PC-9 (cell line): ENCODE results near the gene TPST2. TPM values are rescaled to one million over a fixed set of nuclear protein-coding genes. Genes with fewer than 3 reads are reported as not detected.

Experiments used
- BruUV-seq: library from RNA; stranded (reverse); fragments of 400-500 nt; replicated peaks from 2 replicates; lab custom pipeline; 2021; lab: Mats Ljungman, UMichigan
- CTCF ChIA-PET: fragments of 300-600 bp; sonication (Branson Sonifier 250); formaldehyde crosslinking; loops from one replicate; lab custom pipeline; 2022; ENCODE audit warnings: antibody characterized with exemption; lab: Charles Lee
- POLR2A ChIA-PET: fragments of 300-600 bp; sonication (Branson Sonifier 250); formaldehyde crosslinking; loops from one replicate; lab custom pipeline; 2022; ENCODE audit warnings: antibody characterized with exemption; ENCODE audit not compliant: unreplicated experiment; lab: Charles Lee
- DNase-seq, 2 experiments: peaks; one replicate each; pipeline versions ENCODE4 v3.0.0 to v3.0.0-alpha.2; 2015 to 2022; ENCODE audit warnings: mixed read lengths in 1 of 2
- H2AFZ ChIP-seq: fragments of 200-600 bp; sonication (generic); 2 replicates; pipeline ENCODE4 v1.8.1; 2017; ENCODE audit warnings: antibody characterized with exemption
- H3F3A ChIP-seq: fragments of 200-600 bp; sonication (generic); 2 replicates; pipeline ENCODE4 v1.8.1; 2017; ENCODE audit warnings: antibody characterized with exemption, mild to moderate bottlenecking, low read depth; ENCODE audit not compliant: insufficient read depth
- H3K27ac ChIP-seq: fragments of 200-600 bp; sonication (generic); 2 replicates; pipeline ENCODE4 v1.6.1; 2016; ENCODE audit warnings: mixed run types
- H3K27me3 ChIP-seq: fragments of 200-600 bp; sonication (generic); 2 replicates; pipeline ENCODE4 v1.6.1; 2016; ENCODE audit warnings: low read depth, mixed run types; ENCODE audit not compliant: insufficient read depth
- H3K36me3 ChIP-seq: fragments of 200-600 bp; sonication (generic); 2 replicates; pipeline ENCODE4 v1.6.1; 2016; ENCODE audit warnings: low read depth, mixed run types
- H3K4me1 ChIP-seq: fragments of 200-600 bp; sonication (generic); replicated peaks from 2 replicates; pipeline ENCODE4 v1.6.1; 2016; ENCODE audit warnings: mixed run types; ENCODE audit not compliant: insufficient read depth
- H3K4me2 ChIP-seq: fragments of 200-600 bp; sonication (generic); 2 replicates; pipeline ENCODE4 v1.6.1; 2017; ENCODE audit warnings: mixed run types
- H3K4me3 ChIP-seq: fragments of 200-600 bp; sonication (generic); 2 replicates; pipeline ENCODE4 v1.6.1; 2016; ENCODE audit warnings: mixed run types
- H3K79me2 ChIP-seq: fragments of 200-600 bp; sonication (generic); 2 replicates; pipeline ENCODE4 v1.6.1; 2017; ENCODE audit warnings: low read depth, mixed run types
- H3K9me2 ChIP-seq: fragments of 200-600 bp; sonication (generic); 2 replicates; pipeline ENCODE4 v1.8.1; 2017; ENCODE audit warnings: mild to moderate bottlenecking; ENCODE audit not compliant: insufficient read depth
- H3K9me3 ChIP-seq: fragments of 200-600 bp; sonication (generic); 2 replicates; pipeline ENCODE4 v1.8.1; 2016; ENCODE audit warnings: low read depth; ENCODE audit not compliant: insufficient read depth
- H4K20me1 ChIP-seq: fragments of 200-600 bp; sonication (generic); 2 replicates; pipeline ENCODE4 v1.8.1; 2017; ENCODE audit not compliant: insufficient read depth
- CTCF ChIP-seq: fragments of 200-600 bp; sonication (generic); conservative IDR thresholded peaks from 2 replicates; pipeline ENCODE4 v1.6.1; 2017; ENCODE audit warnings: mixed run types, antibody characterized with exemption, mild to moderate bottlenecking, moderate library complexity
- EZH2 ChIP-seq: fragments of 200-600 bp; sonication (generic); IDR thresholded peaks from 2 replicates; pipeline ENCODE4 v1.8.0; 2017; ENCODE audit warnings: antibody characterized with exemption, low read depth
- intact Hi-C: fragments of 100-400 bp; cut with micrococcal nuclease; formaldehyde crosslinking; loops from one replicate; pipeline ENCODE4 v1.10.0; 2022; ENCODE audit not compliant: unreplicated experiment
- total RNA-seq: library from RNA; stranded (reverse); gene quantifications from 2 replicates; pipeline ENCODE4 v1.2.3, GENCODE V29; 2021

The TPST2 gene
- total RNA-seq, 1 experiment from 2014 or later, result 13.5 TPM

GRCh38 chr22:26552466-26552865, 37.5 kb downstream of the TPST2 start:
- no peak for DNase-seq
- POLR2A ChIA-PET, result no interaction called here
- no peak overlapping the region for H2AFZ ChIP-seq
- no peaks in the 10 kb centered on the region for H3K4me1 ChIP-seq
- no peaks in the 10 kb centered on the region for H3K9me3 ChIP-seq
- H3K27me3 ChIP-seq, result no peaks in the 10 kb centered on the region
- TF ChIP-seq EZH2 (no peak), CTCF (no peak)
- H3K9me2 ChIP-seq, result no peaks in the 10 kb centered on the region
- no peaks in the 10 kb centered on the region for H3F3A ChIP-seq
- H3K4me2 ChIP-seq, result no peak overlapping the region
- intact Hi-C loops, result no loop called here
- no TSS peak for BruUV-seq
- H3K4me3 ChIP-seq, result no peak overlapping the region
- CTCF ChIA-PET, result no interaction called here
- H4K20me1 ChIP-seq, result no peaks in the 10 kb centered on the region
- H3K79me2 ChIP-seq, result no peaks in the 10 kb centered on the region
- H3K27ac ChIP-seq, result no peak overlapping the region
- no peaks in the 10 kb centered on the region for H3K36me3 ChIP-seq

- no peak overlapping the region for H3K27ac ChIP-seq
- H3K9me3 ChIP-seq, result no peaks in the 10 kb centered on the region
- H3K4me3 ChIP-seq, result no peak overlapping the region
- no peak for DNase-seq
- no peaks in the 10 kb centered on the region for H3K27me3 ChIP-seq
- BruUV-seq, result no TSS peak
- no peak overlapping the region for H3K4me2 ChIP-seq
- H3K4me1 ChIP-seq, result no peaks in the 10 kb centered on the region
- H2AFZ ChIP-seq, result no peak overlapping the region
- H3F3A ChIP-seq, result no peaks in the 10 kb centered on the region
- H3K9me2 ChIP-seq, result no peaks in the 10 kb centered on the region
- H3K79me2 ChIP-seq, result no peaks in the 10 kb centered on the region
- no peak for TF ChIP-seq CTCF
- TF ChIP-seq EZH2, result no peak
- H4K20me1 ChIP-seq, result no peaks in the 10 kb centered on the region
- POLR2A ChIA-PET, result no interaction called here
- no peaks in the 10 kb centered on the region for H3K36me3 ChIP-seq
- CTCF ChIA-PET, result no interaction called here
- intact Hi-C loops, result no loop called here
Measured at GRCh38 chr22:26551568-26551967, 38.4 kb downstream of the TPST2 start.

- intact Hi-C loops, result no loop called here
- H3K27ac ChIP-seq, result no peak overlapping the region
- ChIA-PET POLR2A (interaction anchor here (0.5 kb wide), 2 partner anchors 34 to 39 kb away, joined by 3 to 4 read pairs; partner anchors contain the start of gene TFIP11), CTCF (no interaction called here)
- no peaks in the 10 kb centered on the region for H3K9me2 ChIP-seq
- H3K4me1 ChIP-seq, result no peaks in the 10 kb centered on the region
- no peak overlapping the region for H2AFZ ChIP-seq
- H3K27me3 ChIP-seq, result no peaks in the 10 kb centered on the region
- DNase-seq, result peak in 1 of 2 experiments; percentile 52
- no peak for TF ChIP-seq EZH2
- TF ChIP-seq CTCF, result no peak
- no peak overlapping the region for H3K4me2 ChIP-seq
- no peaks in the 10 kb centered on the region for H4K20me1 ChIP-seq
- BruUV-seq, result no TSS peak
- H3K36me3 ChIP-seq, result no peaks in the 10 kb centered on the region
- H3K4me3 ChIP-seq, result no peak overlapping the region
- H3K9me3 ChIP-seq, result no peaks in the 10 kb centered on the region
- no peaks in the 10 kb centered on the region for H3F3A ChIP-seq
- no peaks in the 10 kb centered on the region for H3K79me2 ChIP-seq
Measured at GRCh38 chr22:26550498-26551033, 39.4 kb downstream of the TPST2 start.
